GM19372 (cell line): ENCODE data around the gene KRTAP5-1.

ENCODE experiments used
- ATAC-seq: cut with Tn5 transposase; IDR thresholded peaks from one replicate; pipeline ENCODE4 v1.9.1; 2021; ENCODE audit warnings: mild to moderate bottlenecking, low read depth, moderate library complexity; ENCODE audit not compliant: unreplicated experiment

KRTAP5-1 gene

DNA sequence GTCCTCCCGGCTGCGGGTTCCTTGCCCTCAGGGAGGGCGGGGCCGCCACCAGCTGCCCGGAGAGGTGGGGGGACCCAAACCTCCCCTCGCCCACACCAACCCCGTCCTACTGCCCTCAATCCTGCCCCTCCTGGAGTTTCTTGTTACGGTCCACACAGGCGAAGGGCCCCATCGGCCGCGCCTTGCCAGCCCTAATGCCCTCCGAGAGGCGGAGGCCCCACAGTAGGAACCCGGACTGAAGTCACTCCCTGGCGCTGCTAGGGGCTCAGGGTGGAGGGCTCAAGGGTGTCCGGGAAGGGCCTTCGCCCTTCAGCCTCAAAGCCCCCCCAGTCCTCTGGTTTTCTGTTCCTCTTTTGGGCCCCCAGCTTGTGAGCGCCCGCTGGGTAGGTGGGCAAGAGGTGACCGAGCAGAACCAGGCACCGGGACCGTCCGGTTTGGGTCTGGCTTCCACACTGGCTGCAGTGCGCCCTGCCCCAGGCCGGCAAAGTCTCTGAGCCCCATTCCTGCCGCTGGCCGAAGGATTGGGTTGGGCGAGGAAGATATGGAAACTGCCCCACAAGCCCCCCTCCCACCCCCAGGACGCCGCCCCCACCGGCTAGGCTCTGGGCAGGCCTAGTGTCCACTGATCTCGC lies 37.5 kb downstream of the KRTAP5-1 start:
- ATAC-seq = no peak

DNA sequence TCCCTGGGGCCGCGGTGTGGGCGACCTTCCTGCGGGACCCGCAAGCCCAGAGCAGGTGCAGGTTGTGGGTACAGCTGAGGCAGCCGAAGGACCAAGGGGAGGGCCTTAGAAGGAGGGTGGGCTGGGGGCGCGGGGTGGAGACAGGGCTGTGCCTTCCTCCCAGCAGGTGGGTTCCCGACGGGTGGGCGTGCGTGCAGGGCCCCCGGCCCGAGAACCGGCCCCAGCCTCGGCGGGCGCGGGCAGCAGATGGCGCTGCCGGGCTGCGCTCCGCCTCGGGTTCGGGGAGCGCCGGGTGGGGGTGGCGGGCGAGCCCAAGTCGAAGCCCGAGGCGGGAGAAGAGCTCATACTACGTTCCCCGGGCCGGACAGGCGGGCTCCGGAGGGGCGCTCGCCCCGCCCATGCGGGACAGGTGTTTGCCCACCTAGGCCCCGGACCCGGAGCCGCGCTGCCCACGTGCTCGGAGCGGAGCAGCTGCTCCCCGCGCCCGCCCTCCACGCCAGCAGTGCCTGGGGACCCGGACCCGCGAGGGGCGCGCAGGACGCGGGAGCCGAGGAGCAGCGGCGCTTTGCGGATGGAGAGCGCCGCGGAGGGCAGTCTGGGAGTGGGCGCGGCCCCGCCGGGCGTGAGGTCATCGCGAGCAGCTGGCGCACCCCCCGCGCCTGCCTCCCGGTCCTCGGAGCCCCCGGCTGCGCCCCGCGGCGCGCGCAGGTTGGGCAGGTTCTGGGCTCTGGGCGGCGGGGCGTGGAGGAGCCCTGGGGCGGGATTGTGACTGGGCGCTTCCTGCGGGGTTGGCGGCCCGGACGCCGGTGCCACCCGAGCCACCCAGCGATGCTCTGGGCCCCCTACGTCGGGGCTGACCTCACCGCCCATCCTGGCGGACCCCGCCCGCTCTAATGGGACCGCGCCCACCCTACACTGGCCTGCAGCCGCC lies 38.3 kb downstream of the KRTAP5-1 start:
- ATAC-seq = no peak

DNA sequence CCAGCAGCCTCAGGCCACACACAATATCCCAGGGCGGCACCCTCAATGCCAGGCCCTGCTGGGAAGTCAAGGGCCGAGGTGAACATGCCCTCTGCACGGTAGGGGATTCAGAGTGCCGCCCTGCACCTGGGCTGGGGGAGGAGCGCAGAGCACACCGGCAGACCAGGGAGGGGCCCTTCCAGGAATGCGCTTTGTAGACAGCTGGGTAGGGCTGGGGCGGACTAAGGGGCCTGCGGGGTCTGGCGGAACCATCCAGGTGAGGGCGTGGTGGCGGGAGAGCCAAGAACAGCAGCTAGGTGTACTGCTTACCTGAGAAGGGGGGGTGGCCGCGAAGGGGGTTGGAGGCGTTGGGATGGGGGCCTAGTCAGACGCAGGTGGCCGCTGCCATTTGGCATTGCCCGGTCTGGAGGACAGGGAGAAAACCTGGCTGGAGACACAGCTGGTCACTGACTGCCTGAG lies 39.0 kb downstream of the KRTAP5-1 start:
- ATAC-seq = no peak

DNA sequence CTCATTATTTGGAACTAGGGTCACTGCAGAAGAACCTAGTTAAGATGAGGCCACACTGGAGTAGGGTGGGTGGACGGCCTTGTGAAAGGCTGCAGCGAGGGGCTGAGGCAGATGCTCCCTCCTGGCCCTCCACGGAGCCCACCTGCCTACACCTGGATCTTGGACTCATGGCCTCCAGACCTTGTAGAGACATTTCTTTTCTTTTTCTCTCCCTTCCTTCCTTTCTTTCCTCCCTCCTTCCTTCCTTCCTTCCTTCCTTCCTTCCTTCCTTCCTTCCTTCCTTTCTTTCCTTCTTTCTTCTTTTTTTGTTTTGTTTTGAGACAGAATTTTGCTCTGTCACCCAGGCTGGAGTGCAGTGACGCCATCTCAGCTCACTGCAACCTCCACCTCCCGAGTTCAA lies 39.7 kb downstream of the KRTAP5-1 start:
- no peak for ATAC-seq

DNA sequence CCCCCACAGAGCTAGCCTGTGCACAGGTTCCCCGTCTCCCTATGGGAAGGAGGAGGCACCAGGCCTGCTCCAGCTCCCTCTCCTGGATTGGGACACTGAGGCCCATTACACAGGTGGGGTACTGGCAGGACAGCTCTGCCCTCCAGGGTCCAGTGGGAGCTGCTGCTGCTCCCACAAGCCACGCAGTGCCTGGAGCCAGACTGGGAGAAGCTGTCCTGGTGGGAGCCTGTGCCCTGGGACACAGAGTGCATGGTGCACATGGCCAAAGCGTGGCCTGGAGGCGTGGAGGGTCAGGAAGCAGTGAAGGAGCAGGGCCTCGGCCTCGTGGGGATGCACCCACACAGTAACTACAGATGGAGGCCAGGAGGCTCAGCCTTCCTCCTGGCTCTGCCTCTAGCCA lies 40.5 kb downstream of the KRTAP5-1 start:
- ATAC-seq = no peak

DNA sequence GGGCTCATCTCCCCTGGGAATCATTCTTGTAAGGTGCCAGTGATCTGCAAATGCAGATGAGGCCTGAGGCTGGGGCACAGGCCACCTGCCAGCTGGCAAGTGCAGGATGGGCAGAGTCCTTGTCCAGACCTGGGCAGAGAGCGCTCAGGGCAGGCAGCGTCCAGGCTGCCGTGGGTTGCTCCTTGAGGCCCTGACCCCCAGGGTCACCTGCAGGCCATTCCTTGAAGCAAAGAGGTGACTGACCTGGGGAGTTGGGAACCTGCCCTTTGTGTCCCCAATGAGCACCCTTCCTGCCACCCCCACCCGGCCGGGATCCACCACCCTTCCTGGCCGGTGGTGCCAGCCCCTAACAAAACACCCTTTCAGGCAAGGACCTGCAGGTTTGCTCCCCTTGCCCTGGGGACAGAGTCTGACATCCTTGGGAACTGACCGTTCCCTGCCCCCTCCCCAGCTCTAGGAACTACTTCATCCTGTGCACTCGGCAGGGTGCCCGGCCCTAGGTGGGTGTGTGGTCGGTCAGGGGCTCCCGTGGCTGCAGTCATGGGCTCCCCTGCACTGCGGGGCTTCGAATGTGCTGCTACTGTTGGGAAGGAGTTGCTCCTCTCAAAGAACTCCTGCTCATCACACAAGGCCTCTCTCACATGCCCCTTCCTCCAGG lies 41.3 kb downstream of the KRTAP5-1 start:
- ATAC-seq = no peak

DNA sequence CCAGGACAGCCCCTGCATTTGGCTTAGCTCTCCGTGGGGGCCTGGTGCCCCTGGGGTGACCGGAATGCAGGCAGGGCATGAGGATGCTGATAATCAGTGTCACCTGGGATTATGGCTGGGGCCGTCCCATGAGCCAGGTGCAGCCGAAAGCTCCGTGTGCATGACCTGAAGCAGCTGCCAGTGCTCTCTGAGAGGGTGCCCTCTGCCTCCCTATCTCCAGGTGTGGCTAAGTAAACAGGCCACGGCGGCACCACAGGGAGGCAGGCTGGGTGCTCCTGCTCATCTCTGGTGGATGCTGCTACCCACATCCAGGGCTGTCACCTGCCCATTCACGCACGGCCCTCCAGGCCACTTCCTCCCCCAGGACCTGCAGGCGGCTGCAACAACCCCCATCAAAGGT lies 42.8 kb downstream of the KRTAP5-1 start:
- no peak for ATAC-seq

DNA sequence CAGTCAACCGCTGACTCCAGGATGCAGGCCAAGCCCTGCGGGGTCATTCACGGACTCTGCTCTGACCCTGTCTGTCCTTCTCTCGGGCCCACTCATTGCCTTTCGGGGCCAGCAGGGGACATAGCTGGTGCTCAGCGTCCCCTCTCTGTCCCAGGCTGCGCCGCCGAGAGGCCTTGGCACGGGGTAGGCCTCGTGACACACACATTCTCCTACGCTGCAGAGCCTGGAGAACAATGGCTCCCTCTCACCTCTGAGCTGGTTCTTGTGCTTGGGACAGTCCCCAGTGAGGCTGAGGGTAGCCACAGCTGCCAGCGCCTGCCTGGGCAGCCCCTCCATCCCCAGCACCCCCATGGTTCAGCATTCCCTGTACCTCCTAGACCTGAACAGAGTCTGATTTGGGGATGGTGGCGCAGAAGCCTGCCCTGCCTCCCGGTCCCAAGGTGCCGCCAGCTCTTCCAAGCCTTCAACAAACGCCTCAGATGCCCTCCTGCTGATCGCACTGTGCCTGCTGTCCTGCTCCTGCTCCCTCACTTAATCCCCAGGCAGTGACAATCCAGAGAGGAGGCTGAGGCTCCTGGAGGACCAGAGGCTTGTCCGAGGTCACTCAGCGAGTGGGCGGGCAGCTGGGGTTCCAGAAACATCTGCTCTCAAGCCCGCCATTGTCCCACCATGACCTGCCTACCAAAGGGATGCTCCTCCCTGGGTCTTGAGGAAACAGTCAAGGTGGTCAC lies 43.4 kb downstream of the KRTAP5-1 start:
- ATAC-seq = no peak

DNA sequence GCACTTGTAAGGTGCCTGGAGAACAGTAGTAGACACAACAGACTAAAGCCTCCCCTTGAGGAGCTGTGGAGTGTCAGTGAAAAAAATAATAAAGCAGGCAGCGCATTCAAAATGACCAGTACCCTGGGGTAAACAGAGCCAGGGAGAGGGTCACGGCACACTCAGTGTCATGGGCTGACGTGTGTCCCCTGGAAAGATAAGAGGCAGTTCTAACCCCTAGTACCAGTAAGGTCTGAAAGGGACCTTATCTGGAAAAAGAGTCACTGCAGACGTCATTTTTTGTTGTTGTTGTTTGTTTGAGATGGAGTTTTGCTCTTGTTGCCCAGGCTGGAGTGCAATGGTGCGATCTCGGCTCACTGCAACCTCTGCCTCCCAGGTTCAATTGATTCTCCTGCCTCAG lies 45.0 kb downstream of the KRTAP5-1 start:
- ATAC-seq = no peak

DNA sequence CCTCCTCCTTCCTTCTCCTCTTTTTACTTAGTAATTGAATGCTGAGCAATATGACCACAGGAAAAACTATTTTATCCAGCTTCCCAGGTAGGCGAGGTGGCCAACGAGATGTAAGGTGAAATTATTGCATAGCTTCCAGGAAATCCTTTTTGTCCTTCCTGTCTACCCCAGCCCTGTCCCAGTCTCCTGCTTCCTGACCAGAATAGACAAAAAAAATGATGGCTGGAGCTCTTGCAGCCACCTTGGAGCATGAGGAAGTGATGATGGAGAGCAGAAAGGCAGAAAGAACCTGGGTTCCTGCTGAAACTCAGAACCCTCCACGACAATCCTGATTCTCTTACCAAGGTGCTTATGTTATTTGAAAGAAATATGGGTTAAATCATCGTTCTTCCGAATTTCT lies 46.9 kb downstream of the KRTAP5-1 start:
- ATAC-seq = no peak

DNA sequence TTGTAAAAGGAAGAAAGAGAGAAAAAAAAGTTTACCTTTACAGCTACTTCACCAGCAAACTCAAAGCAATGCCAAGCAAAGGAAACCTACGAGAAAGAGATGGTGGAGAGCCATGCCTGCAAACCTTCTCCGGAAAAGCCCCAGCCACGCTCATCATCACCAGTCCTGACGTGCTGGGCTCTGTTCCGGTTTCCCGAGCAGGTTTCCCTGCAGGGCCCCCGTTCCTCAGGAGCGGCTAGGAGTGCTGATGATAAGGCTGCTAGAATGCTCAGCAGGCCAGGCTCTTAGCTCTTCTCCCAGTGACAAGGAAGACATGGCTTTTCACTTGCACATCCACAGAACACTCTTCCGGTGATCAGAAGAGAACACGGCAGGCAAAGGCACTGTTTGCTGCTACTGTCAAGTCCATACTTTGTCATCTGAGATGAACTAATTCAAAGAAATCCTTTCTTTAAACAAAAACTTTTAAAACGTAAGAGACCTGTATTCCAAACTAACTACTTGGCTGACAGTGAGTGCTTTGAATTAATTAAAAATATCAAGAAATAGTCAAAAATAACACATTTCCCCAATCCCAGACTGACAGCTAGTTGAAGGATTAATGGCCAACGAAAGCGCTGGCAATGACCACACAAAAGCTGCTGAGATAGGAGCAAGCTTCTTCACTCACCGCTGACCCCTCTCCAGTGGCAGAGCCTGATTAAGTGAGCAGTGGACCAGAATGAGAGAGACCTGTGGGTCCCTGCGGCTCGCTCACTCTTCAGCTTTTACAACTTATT lies 48.8 kb downstream of the KRTAP5-1 start:
- no peak for ATAC-seq

DNA sequence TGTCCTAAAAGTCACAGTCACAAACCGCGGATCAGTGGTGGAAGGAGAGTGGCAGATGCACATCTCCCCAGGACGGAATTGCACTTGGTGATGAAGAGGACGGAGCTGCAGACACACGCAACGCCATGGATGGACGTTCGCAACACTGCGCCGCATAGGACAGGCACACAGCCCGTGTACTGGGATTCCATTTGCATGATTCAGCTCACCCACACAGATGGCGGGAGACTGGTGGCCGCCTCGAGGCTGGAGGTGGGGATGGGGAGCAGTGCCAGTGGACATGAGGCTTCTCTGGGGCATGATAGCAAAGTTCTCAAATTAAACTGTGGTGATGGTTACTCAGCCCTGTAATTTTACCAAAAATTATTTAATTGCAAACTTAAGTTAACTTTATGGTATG lies 50.4 kb downstream of the KRTAP5-1 start:
- no peak for ATAC-seq
